H1 (cell line): Measurements from ENCODE around the gene HGD. TPM values are rescaled to one million over a fixed set of nuclear protein-coding genes. Genes with fewer than 3 reads are reported as not detected.

Experiments used
- CTCF ChIA-PET: fragments of 300-600 bp; sonication (Branson Sonifier 250); formaldehyde crosslinking; loops from one replicate; lab custom pipeline; 2021; ENCODE audit not compliant: partially characterized antibody; lab: Charles Lee
- POLR2A ChIA-PET: fragments of 300-600 bp; sonication (Branson Sonifier 250); formaldehyde crosslinking; loops from one replicate; lab custom pipeline; 2021; ENCODE audit warnings: inconsistent platforms; ENCODE audit not compliant: partially characterized antibody; lab: Charles Lee
- DNase-seq, 2 experiments: peaks; one replicate each; pipeline versions ENCODE4 v3.0.0 to v3.0.0-alpha.2; 2010 to 2022; ENCODE audit warnings: low spot score in 2 of 2, low read depth in 1 of 2, mixed read lengths in 1 of 2
- FAIRE-seq: peaks from 2 replicates; lab custom pipeline; 2011; peaks lifted over from hg19 to GRCh38; lab: Jason Lieb, UNC
- H2AFZ ChIP-seq: 2 replicates; pipeline ENCODE4 v1.8.1; 2012; ENCODE audit warnings: low read length, inconsistent platforms
- H2AK5ac ChIP-seq: 2 replicates; pipeline ENCODE4 v1.6.1; 2013; ENCODE audit warnings: low read depth, low read length
- H2BK120ac ChIP-seq: replicated peaks from 2 replicates; pipeline ENCODE3; 2013; ENCODE audit warnings: low read depth, low read length, inconsistent platforms
- H2BK12ac ChIP-seq: 2 replicates; pipeline ENCODE4 v1.6.1; 2013; ENCODE audit warnings: low read depth, low read length
- H2BK15ac ChIP-seq: 2 replicates; pipeline ENCODE4 v1.6.1; 2013; ENCODE audit warnings: low read length
- H2BK20ac ChIP-seq: 2 replicates; pipeline ENCODE4 v1.6.1; 2013; ENCODE audit warnings: low read length
- H2BK5ac ChIP-seq: 2 replicates; pipeline ENCODE4 v1.6.1; 2013; ENCODE audit warnings: low read depth, low read length
- H3K14ac ChIP-seq: 2 replicates; pipeline ENCODE4 v1.6.1; 2013; ENCODE audit warnings: inconsistent platforms; ENCODE audit not compliant: insufficient read length
- H3K18ac ChIP-seq: 2 replicates; pipeline ENCODE4 v1.6.1; 2013; ENCODE audit warnings: low read length; ENCODE audit errors: extremely low read depth
- H3K23ac ChIP-seq: 2 replicates; pipeline ENCODE4 v1.6.1; 2013; ENCODE audit warnings: inconsistent platforms; ENCODE audit not compliant: insufficient read length
- H3K23me2 ChIP-seq: 2 replicates; pipeline ENCODE4 v1.6.1; 2013; ENCODE audit warnings: low read depth, low read length
- H3K27ac ChIP-seq: 2 replicates; pipeline ENCODE4 v1.6.1; 2011; ENCODE audit warnings: low read depth, low read length, inconsistent platforms
- H3K27me3 ChIP-seq, 4 experiments: replicated peaks in 1 of 4; 1 replicate in 1 of 4; 2 replicates in 3 of 4; pipeline versions ENCODE4 v1.6.1 to v1.8.1; 2011 to 2013; ENCODE audit warnings: low read length in 3 of 4, mild to moderate bottlenecking in 3 of 4, inconsistent platforms in 2 of 4, mixed read lengths in 2 of 4, moderate library complexity in 1 of 4; ENCODE audit not compliant: control insufficient read depth in 3 of 4, insufficient read depth in 3 of 4; ENCODE audit errors: extremely low read depth in 1 of 4
- H3K36me3 ChIP-seq, 4 experiments: 2 replicates each; pipeline versions ENCODE4 v1.6.1 to v1.8.1; 2011 to 2013; ENCODE audit warnings: mild to moderate bottlenecking in 4 of 4, low read length in 3 of 4, moderate library complexity in 2 of 4, control low read depth in 1 of 4, inconsistent platforms in 1 of 4; ENCODE audit not compliant: insufficient read depth in 4 of 4, control insufficient read depth in 2 of 4
- H3K4ac ChIP-seq: replicated peaks from 2 replicates; pipeline ENCODE3; 2013; ENCODE audit warnings: low read length, low read depth, mixed read lengths, inconsistent platforms; ENCODE audit not compliant: insufficient read length
- H3K4me1 ChIP-seq, 4 experiments: replicated peaks in 1 of 4; 1 replicate in 1 of 4; 2 replicates in 3 of 4; pipeline versions ENCODE4 v1.6.1 to v1.8.1; 2011 to 2013; ENCODE audit warnings: low read length in 3 of 4, inconsistent platforms in 2 of 4, mixed read lengths in 1 of 4; ENCODE audit not compliant: insufficient read depth in 4 of 4, control insufficient read depth in 3 of 4
- H3K4me2 ChIP-seq, 2 experiments: 2 replicates each; pipeline versions ENCODE4 v1.6.1 to v1.8.1; 2011 to 2013; ENCODE audit warnings: low read depth in 2 of 2, low read length in 2 of 2, control low read depth in 1 of 2, inconsistent platforms in 1 of 2, mild to moderate bottlenecking in 1 of 2; ENCODE audit not compliant: insufficient read depth in 1 of 2
- H3K4me3 ChIP-seq, 4 experiments: fragments of 200-600, 300-600 bp in 1 of 4; sonication (generic), shearing (Covaris generic), sonication (Bioruptor Twin) in 1 of 4; 2 replicates each; pipeline versions ENCODE4 v1.5.1 to v1.8.1; 2011 to 2016; ENCODE audit warnings: low read length in 4 of 4, low read depth in 3 of 4, control low read depth in 2 of 4, inconsistent platforms in 2 of 4, mild to moderate bottlenecking in 2 of 4, mixed read lengths in 1 of 4, moderate library complexity in 1 of 4; ENCODE audit not compliant: insufficient read depth in 2 of 4; ENCODE audit errors: extremely low read depth in 1 of 4
- H3K56ac ChIP-seq: replicated peaks from 2 replicates; pipeline ENCODE3; 2013; ENCODE audit warnings: low read depth, mild to moderate bottlenecking, mixed read lengths, low read length, inconsistent platforms; ENCODE audit not compliant: insufficient read length
- H3K79me1 ChIP-seq: 2 replicates; pipeline ENCODE4 v1.6.1; 2013; ENCODE audit warnings: low read depth, low read length, control low read depth
- H3K79me2 ChIP-seq, 2 experiments: 2 replicates each; pipeline versions ENCODE4 v1.6.1 to v1.8.1; 2012 to 2013; ENCODE audit warnings: low read length in 2 of 2, mild to moderate bottlenecking in 2 of 2, inconsistent platforms in 1 of 2; ENCODE audit not compliant: insufficient read depth in 2 of 2, control insufficient read depth in 1 of 2
- H3K9ac ChIP-seq, 4 experiments: replicated peaks in 1 of 4; 1 replicate in 1 of 4; 2 replicates in 3 of 4; pipeline versions ENCODE4 v1.6.1 to v1.8.1; 2011 to 2013; ENCODE audit warnings: low read depth in 3 of 4, low read length in 3 of 4, control low read depth in 2 of 4, mild to moderate bottlenecking in 2 of 4, moderate library complexity in 2 of 4, inconsistent platforms in 1 of 4; ENCODE audit errors: extremely low read depth in 1 of 4
- H3K9me3 ChIP-seq, 2 experiments: 2 replicates each; pipeline versions ENCODE4 v1.6.1 to v1.8.1; 2012 to 2013; ENCODE audit warnings: mild to moderate bottlenecking in 2 of 2, moderate library complexity in 2 of 2, control low read depth in 1 of 2, inconsistent platforms in 1 of 2, low read depth in 1 of 2, low read length in 1 of 2, mixed read lengths in 1 of 2; ENCODE audit not compliant: insufficient read depth in 2 of 2
- H4K20me1 ChIP-seq, 2 experiments: replicated peaks in 1 of 2; 2 replicates each; pipeline versions ENCODE3 to v1.8.1; 2011 to 2013; ENCODE audit warnings: inconsistent platforms in 2 of 2, low read length in 2 of 2, mild to moderate bottlenecking in 1 of 2; ENCODE audit not compliant: insufficient read depth in 2 of 2, control insufficient read depth in 1 of 2
- H4K5ac ChIP-seq: 2 replicates; pipeline ENCODE4 v1.6.1; 2013; ENCODE audit warnings: low read length, low read depth, mixed read lengths, inconsistent platforms; ENCODE audit not compliant: insufficient read length
- H4K8ac ChIP-seq: 2 replicates; pipeline ENCODE4 v1.8.0; 2013; ENCODE audit warnings: mild to moderate bottlenecking, moderate library complexity, low read length, inconsistent platforms; ENCODE audit not compliant: insufficient read depth; ENCODE audit errors: extremely low read depth
- H4K91ac ChIP-seq: replicated peaks from 2 replicates; pipeline ENCODE3; 2013; ENCODE audit warnings: low read length, mixed read lengths, inconsistent platforms; ENCODE audit not compliant: insufficient read length
- BRCA1 ChIP-seq: IDR thresholded peaks from 2 replicates; pipeline ENCODE4 v1.6.1; 2012; ENCODE audit warnings: low read depth, low read length, improper control_type of control experiment
- CTCF ChIP-seq, 3 experiments: IDR thresholded peaks; 1 replicate in 2 of 3; 2 replicates in 1 of 3; pipeline versions ENCODE4 v1.5.1 to v1.6.1; 2011; ENCODE audit warnings: low read length in 3 of 3, mild to moderate bottlenecking in 3 of 3, inconsistent platforms in 2 of 3, low read depth in 1 of 3, moderate library complexity in 1 of 3; ENCODE audit not compliant: insufficient read depth in 1 of 3; ENCODE audit errors: control extremely low read depth in 1 of 3
- E2F6 ChIP-seq: IDR thresholded peaks from 2 replicates; pipeline ENCODE4 v1.6.1; 2012; ENCODE audit warnings: inconsistent platforms
- EP300 ChIP-seq, 2 experiments: IDR thresholded peaks; 1 replicate in 1 of 2; 2 replicates in 1 of 2; pipeline ENCODE4 v1.6.1; 2011 to 2012; ENCODE audit warnings: low read depth in 2 of 2, low read length in 2 of 2, mild to moderate bottlenecking in 2 of 2, borderline replicate concordance in 1 of 2, inconsistent platforms in 1 of 2, moderate library complexity in 1 of 2
- JUN ChIP-seq: IDR thresholded peaks from 2 replicates; pipeline ENCODE4 v1.6.1; 2011; ENCODE audit warnings: low read depth, mild to moderate bottlenecking, improper control_type of control experiment, low read length
- JUND ChIP-seq: IDR thresholded peaks from 2 replicates; pipeline ENCODE4 v1.6.1; 2011; ENCODE audit warnings: mild to moderate bottlenecking, improper control_type of control experiment, low read length
- RAD21 ChIP-seq, 2 experiments: IDR thresholded peaks in 1 of 2; conservative IDR thresholded peaks in 1 of 2; 2 replicates each; pipeline ENCODE4 v1.6.1; 2011; ENCODE audit warnings: low read depth in 2 of 2, low read length in 2 of 2, improper control_type of control experiment in 1 of 2, inconsistent platforms in 1 of 2, mild to moderate bottlenecking in 1 of 2, moderate library complexity in 1 of 2
- SP1 ChIP-seq: IDR thresholded peaks from 2 replicates; pipeline ENCODE4 v1.6.1; 2011; ENCODE audit warnings: low read depth, low read length
- SUZ12 ChIP-seq: fragments of 200-600 bp; sonication (generic); IDR thresholded peaks from 2 replicates; pipeline ENCODE4 v1.6.1; 2012; ENCODE audit warnings: mild to moderate bottlenecking, inconsistent platforms, low read length, moderate library complexity, mixed read lengths
- TEAD4 ChIP-seq: IDR thresholded peaks from 2 replicates; pipeline ENCODE4 v1.6.1; 2012; ENCODE audit warnings: low read depth, low read length, inconsistent platforms, mixed read lengths
- polyA plus RNA-seq, 7 experiments: library from polyadenylated mRNA; depleted of rRNA in 3 of 7; stranded (reverse) in 5 of 7; unstranded in 2 of 7; fragments of >200 nt in 5 of 7; fragments of 200-250 nt in 2 of 7; gene quantifications; 1 replicate in 5 of 7; 2 replicates in 1 of 7; 4 replicates in 1 of 7; pipeline versions ENCODE4 v1.2.1 to v1.2.3, GENCODE V29; 2011 to 2013; ENCODE audit warnings: missing spikeins in 2 of 7, mixed read lengths in 2 of 7
- total RNA-seq: library from RNA; stranded (reverse); fragmentation: NEBNext Ultra II Directional; extraction: Animal tissue kit (Norgen Biotek cat#: 25700); gene quantifications from 2 replicates; pipeline ENCODE4 v1.2.1, GENCODE V29; 2021

HGD gene
- total and polyA plus RNA-seq, 2 of the 8 experiments (the other 6 are each of a cell fraction or from before 2014, with no cell fraction given) = 0.11 TPM; not detected in 1

- no peak overlapping the region for H3K56ac ChIP-seq
- H3K9ac ChIP-seq = no peak overlapping the region
- no peak overlapping the region for H2AFZ ChIP-seq
- no peak overlapping the region for H2AK5ac ChIP-seq
- H4K91ac ChIP-seq = no peak overlapping the region
- FAIRE-seq (no peak), DNase-seq (no peak)
- 0 out of 4 replicates have a peak, but pooled peaks cover 0 to under 1% of the 10 kb centered on the region in 2 experiments for H3K9me3 ChIP-seq
- no peak overlapping the region for H2BK12ac ChIP-seq
- H3K4ac ChIP-seq = no peak overlapping the region
- H3K79me1 ChIP-seq = no peaks in the 10 kb centered on the region
- H3K18ac ChIP-seq = no peak overlapping the region
- H3K14ac ChIP-seq = no peak overlapping the region
- no peak overlapping the region for H3K23ac ChIP-seq
- no peak overlapping the region for H2BK120ac ChIP-seq
- ChIA-PET POLR2A (interaction anchor here (1.1 to 1.2 kb wide), 2 partner anchors 9 to 10 kb away, joined by 3 to 5 read pairs; partner anchors contain the start of gene NDUFB4), CTCF (interaction anchor here (1.1 to 1.8 kb wide), 6 partner anchors 9 to 189 kb away, joined by 3 to 7 read pairs (median 4); partner anchors contain the start of gene NDUFB4)
- H3K4me3 ChIP-seq = no peak overlapping the region
- H2BK15ac ChIP-seq = no peak overlapping the region
- peaks cover 4 to 27% (median 17%) of the 10 kb centered on the region in 4 experiments; a peak in 6 of 8 replicates for H3K36me3 ChIP-seq
- no peak overlapping the region for H2BK20ac ChIP-seq
- no peaks in the 10 kb centered on the region for H3K27me3 ChIP-seq
- no peak overlapping the region for H3K4me2 ChIP-seq
- no peak overlapping the region for H4K5ac ChIP-seq
- H3K27ac ChIP-seq = no peak overlapping the region
- TF ChIP-seq EP300 (IDR thresholded peaks at IDR 0.05; ENCODE audit: borderline replicate concordance in 1 of 2, low read depth in 2 of 2, low read length in 2 of 2) (no peak), BRCA1 (no peak), SUZ12 (no peak), RAD21 (IDR thresholded peaks at IDR 0.05 in 1 of 2, conservative IDR thresholded peaks at IDR 0.05 in 1 of 2; ENCODE audit: low read depth in 2 of 2, low read length in 2 of 2) (peak in 1 of 2 experiments; percentile 11; a peak in 1 of 4 replicates), E2F6 (no peak), TEAD4 (peak; percentile 58; the same call in 1 of the 2 replicates), CTCF (IDR thresholded peaks at IDR 0.05; ENCODE audit: control extremely low read depth in 1 of 3, insufficient read depth in 1 of 3, low read depth in 1 of 3, low read length in 3 of 3) (no peak), JUN (no peak), SP1 (no peak), JUND (no peak)
- peaks cover 0 to 2% of the 10 kb centered on the region in 2 experiments for H4K20me1 ChIP-seq
- H3K79me2 ChIP-seq = peaks cover 0 to 3% of the 10 kb centered on the region in 2 experiments; a peak in 2 of 4 replicates
- H2BK5ac ChIP-seq = no peak overlapping the region
- no peaks in the 10 kb centered on the region for H3K4me1 ChIP-seq
- H4K8ac ChIP-seq = no peak overlapping the region
- H3K23me2 ChIP-seq = no peaks in the 10 kb centered on the region
Observed at GRCh38 chr3:120604784-120605183, 77.3 kb downstream of the HGD start.
